ENCODE results near the gene ABCA7.

Gene ABCA7

DNA sequence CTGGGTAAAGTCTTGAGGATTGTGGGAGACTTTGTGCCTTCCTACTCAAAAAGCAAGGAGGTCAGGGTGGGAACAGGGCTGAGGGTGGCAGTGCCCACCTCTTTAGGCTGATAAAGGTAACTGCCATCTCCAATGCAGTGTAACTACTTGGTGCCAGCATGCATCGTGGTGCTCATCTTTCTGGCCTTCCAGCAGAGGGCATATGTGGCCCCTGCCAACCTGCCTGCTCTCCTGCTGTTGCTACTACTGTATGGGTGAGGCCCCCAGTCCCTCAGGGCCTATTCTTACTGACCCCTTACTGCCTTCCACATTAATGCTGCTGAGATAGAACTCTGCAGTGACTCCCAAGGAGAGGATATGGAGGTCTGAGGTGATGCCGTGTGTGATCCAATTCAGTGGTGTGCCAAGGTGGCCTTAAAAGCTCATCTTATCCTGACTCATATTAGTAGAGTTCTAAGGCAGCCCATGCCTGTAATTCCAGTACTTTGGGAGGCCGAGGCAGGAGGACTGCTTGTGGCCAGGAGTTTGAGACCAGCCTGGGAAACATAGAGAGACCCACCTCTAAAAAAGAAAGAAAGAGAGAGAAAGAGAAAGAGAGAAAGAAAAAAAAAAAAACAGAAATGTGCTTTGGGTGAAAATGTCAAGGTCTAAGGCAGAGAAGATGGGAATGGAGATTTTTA, 17.4 kb downstream of the ABCA7 start:
- DNase-seq (ENCODE audit: low spot score) = no peak

DNA sequence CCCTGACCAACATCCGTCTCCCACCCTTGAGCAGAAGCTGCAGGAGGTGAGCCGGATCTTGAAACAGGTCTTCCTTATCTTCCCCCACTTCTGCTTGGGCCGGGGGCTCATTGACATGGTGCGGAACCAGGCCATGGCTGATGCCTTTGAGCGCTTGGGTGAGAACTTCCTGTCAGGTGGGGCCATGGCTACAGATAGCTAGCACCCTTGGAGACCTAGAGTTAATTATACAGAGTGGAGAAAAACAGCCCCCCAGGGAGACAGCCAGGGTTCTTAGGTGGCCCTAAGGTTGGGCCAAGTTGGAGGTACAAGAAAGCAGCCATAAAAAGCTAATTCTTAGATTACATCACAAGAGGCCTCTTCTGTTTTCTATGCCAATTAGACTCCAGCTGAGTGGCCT, 18.2 kb downstream of the ABCA7 start:
- no peak for DNase-seq (ENCODE audit: low spot score)

DNA sequence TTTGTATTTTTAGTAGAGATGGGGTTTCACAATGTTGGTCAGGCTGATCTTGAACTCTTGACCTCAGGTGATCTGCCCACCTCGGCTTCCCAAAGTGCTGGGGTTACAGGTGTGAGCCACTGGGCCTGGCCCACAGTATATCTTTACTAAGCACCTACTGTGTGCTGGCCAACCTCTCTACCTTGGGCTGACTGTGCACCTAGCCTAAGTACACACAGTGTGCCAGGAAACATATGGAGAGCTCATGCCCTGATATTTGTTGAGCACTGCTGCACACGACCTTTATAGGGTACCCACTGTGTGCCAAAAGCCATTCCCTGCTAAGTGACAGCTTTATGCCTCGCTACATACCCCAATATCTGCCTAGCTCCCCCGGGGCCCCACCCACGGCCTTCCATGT, 20.8 kb downstream of the ABCA7 start:
- DNase-seq (ENCODE audit: low spot score) = no peak

DNA sequence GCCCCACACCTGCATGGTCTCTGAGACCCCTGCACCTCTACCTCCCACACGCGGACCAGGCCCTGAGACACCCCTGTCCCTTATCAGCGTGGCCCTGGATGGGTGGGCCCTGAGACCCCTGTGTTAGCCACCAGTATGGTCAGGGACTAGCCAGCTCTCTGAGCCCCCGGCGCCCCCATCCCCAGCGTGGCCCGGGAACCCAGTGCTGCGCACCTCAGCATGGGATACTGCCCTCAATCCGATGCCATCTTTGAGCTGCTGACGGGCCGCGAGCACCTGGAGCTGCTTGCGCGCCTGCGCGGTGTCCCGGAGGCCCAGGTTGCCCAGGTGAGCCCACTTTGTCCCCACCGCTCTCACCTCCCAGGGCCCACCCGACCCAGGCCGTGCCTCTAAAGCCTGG, 22.1 kb downstream of the ABCA7 start:
- DNase-seq (ENCODE audit: low spot score) = no peak

DNA sequence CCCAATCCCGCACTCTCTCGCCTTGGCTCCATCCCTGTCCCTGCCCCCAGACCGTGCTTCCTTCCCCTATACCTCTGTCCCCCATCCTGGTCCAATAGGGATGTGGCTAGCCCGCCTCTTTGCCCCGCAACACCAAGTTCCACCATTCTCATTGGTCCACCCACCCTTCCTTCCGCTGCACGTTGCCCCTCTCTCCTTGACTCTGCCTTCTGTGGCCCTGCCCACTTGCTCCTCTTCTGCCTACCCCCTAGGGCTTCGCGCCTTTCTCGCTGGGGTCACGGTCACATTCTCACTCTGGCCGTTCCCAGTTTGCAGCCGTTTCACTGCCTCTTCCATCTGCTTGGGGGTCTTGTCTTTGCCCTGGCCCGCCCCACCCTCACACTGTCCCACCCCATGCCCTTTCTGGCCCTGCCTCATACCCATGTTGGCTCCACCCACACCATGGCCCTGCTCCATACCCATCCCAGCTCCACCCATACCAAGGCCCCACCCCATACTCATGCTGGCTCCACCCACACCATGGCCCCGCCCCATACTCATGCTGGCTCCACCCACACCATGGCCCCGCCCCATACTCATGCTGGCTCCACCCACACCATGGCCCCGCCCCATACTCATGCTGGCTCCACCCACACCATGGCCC, 22.6 kb downstream of the ABCA7 start:
- DNase-seq (ENCODE audit: low spot score) = no peak

DNA sequence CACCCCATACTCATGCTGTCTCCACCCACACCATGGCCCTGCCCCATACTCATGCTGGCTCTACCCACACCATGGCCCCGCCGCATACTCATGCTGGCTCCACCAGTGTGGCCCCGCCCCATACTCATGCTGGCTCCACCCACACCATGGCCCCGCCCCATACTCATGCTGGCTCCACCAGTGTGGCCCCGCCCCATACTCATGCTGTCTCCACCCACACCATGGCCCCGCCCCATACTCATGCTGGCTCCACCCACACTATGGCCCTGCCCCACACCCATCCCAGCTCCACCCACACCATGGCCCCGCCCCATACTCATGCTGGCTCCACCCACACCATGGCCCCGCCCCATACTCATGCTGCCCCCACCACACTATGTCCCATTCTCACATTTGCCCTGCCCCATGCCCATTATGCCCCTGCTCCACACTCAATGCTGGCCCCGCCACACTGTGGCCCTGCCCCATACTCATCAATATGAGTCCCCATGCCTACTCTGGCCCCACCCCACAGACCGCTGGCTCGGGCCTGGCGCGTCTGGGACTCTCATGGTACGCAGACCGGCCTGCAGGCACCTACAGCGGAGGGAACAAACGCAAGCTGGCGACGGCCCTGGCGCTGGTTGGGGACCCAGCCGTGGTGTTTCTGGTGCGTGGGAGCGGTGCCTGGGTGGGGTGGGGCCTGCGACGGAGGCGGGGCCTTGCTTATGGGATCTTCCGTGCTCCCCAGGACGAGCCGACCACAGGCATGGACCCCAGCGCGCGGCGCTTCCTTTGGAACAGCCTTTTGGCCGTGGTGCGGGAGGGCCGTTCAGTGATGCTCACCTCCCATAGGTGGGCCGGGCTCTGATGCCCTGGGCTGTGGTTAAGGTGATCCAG, 23.4 kb downstream of the ABCA7 start:
- DNase-seq (ENCODE audit: low spot score) = no peak

DNA sequence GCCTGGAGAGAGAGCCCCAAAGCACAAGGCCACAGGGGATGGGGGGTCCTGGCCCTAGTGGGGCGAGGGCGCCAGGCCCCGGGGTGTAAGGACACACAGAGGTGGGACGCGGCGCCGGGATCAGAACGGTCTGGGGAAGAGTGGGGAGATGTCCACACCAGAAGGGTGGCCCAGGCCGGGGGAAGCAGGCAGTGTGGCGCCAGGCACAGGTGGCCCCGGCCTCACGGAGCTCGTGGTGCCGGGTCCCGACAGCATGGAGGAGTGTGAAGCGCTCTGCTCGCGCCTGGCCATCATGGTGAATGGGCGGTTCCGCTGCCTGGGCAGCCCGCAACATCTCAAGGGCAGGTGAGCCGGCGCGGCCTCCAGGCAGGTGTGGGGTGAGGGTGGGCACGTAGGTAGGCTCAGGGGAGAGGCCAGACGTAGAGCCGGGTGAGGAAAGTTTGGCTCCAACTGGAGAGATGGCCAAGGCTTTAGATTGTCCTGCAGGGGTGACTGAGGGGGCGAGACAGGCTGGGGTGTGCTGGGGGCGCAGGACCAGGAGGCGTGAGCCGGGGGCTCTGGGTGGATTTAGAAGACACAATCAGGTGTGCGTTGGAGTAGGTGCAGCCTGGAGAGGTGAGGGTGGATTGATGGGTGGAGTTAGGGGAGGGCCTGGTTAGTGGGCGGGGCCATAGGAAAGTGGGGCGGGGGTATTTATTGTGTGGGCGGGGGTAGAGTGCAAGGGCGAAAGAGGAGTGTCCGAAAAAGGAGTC, 24.2 kb downstream of the ABCA7 start:
- no peak for DNase-seq (ENCODE audit: low spot score)

DNA sequence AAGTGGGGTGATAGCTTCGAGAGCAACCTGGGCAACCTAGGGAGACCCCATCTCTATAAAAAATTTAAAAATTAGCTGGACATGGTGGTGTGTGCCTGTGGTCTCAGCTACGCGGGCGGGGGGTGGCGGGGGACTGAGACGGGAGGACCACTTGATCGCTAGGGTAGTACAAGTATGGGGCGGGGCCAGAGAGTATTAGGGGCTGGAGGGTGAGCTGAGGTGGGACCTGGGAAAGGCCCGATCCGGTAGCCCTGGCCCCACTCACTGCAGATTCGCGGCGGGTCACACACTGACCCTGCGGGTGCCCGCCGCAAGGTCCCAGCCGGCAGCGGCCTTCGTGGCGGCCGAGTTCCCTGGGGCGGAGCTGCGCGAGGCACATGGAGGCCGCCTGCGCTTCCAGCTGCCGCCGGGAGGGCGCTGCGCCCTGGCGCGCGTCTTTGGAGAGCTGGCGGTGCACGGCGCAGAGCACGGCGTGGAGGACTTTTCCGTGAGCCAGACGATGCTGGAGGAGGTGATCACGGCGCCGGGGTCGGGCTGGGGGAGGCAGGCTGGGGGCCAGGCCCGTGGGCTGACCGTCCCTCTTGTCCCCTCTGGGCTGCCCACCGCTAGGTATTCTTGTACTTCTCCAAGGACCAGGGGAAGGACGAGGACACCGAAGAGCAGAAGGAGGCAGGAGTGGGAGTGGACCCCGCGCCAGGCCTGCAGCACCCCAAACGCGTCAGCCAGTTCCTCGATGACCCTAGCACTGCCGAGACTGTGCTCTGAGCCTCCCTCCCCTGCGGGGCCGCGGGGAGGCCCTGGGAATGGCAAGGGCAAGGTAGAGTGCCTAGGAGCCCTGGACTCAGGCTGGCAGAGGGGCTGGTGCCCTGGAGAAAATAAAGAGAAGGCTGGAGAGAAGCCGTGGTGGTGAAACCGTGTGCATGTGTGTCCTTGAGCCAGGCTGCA, 25.0 kb downstream of the ABCA7 start:
- peak; percentile 59 for DNase-seq (ENCODE audit: low spot score)

DNA sequence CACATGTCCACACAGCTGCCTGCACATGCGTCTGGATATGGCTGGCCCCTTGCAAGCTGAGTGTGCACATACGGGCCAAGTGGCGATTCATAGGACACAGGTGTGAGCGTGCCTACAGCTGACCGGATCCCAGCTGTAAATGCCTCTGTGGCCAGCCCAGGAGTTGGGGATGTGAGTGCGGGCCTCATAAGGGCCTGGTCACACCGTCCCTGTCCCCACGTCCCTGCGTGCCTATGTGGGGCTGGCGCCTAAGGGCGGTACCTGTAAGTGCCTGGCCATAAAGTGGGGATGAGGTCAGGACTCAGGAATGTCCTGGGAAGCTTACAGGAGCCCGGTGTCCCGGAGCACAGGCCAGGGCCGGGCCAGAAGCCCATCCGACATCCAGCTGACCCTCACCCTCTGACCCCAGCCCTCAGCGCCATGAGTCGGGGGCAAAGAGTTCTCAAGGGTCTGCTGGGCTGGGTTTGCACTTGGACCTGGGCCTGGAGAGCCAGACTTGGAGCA, 25.8 kb downstream of the ABCA7 start:
- peak; percentile 73 for DNase-seq (ENCODE audit: low spot score)

DNA sequence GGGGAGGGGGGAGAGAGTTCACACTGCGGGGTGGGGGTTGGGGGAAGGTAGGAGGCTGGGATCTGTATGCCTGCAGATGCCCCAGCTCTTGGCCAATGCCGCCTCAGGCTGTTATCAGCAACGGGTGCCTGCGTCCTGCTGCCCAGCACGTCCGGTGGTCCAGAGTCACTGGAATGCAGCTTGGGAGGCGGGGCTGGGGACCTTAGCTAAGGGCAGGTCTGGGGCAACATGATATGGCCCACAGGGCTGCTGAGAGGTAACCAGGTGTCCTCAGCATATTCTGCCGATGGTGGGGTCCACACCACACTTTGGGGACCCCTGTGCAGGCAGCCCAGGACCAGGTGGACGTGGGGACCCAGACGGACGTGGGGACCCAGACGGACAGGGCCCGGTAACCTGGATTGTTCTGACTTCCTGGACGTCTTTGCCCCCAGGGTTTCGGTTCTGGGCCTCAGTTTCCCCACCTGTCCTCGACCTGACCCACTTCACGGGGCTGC, 26.4 kb downstream of the ABCA7 start:
- no peak for DNase-seq (ENCODE audit: low spot score)

DNA sequence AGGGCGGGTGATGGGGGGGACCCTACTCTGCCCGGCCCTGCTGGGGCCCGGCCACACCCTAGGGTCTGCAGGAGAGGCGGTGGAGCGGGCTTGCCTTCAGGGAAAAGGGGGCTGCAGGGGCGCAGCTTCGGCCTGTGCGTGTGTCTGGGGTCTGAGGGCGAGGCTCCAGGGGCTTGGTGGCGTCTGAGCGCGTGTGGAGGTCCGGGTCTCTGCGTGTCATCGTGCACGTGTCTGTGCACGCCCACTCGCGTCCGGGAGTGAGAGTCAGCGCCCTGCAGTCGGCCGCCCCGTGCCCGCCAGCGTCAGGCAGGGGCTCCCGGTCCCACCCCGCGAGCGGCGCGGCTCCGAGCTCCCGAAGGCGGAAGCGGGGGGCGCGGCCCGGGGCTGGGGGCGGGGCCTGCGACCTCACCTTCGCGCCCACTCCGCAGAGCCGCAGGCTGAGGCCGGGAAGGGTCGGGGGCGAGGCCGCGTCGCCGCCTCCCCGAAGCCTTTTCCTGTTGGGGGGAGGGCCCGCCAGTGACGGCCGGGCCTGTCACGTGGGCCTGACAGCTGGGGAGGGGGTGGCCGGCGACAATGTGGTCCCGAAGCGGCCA, 26.9 kb downstream of the ABCA7 start, which contains the start of gene ARHGAP45:
ARHGAP45 (plus strand) TSS at position 420 of the 593 bp plus-strand sequence. CDS start 239 bp downstream, outside the sequence.
- DNase-seq (ENCODE audit: low spot score) = no peak

DNA sequence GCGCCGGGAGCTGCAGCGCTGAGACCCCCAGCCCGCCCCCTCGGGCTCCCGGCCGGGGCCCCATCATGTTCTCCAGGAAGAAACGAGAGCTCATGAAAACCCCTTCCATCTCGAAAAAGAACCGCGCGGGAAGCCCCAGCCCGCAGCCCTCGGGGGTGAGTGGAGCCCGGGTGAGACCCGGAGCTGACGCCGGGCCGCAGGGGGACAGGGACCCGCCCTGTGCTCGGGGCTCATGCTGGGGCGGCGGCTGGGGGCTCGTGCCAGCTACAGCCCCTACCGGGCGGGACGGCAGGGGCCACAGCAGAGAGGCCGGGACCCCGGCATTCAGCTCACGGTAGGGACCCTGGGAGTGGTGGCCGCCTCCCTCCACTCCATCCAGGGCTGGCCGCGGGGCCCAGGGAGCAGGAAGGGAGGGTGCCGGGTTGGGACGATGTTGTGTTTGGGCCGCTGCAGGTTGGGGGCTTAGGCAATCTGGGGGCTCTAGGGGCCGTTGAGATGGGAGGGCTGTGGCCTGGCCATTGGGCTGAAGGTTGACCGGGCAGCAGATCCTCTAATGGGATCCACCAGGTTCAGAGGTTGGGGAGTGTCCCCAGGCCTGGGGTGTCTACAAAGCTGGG, 27.5 kb downstream of the ABCA7 start:
- DNase-seq (ENCODE audit: low spot score) = no peak

DNA sequence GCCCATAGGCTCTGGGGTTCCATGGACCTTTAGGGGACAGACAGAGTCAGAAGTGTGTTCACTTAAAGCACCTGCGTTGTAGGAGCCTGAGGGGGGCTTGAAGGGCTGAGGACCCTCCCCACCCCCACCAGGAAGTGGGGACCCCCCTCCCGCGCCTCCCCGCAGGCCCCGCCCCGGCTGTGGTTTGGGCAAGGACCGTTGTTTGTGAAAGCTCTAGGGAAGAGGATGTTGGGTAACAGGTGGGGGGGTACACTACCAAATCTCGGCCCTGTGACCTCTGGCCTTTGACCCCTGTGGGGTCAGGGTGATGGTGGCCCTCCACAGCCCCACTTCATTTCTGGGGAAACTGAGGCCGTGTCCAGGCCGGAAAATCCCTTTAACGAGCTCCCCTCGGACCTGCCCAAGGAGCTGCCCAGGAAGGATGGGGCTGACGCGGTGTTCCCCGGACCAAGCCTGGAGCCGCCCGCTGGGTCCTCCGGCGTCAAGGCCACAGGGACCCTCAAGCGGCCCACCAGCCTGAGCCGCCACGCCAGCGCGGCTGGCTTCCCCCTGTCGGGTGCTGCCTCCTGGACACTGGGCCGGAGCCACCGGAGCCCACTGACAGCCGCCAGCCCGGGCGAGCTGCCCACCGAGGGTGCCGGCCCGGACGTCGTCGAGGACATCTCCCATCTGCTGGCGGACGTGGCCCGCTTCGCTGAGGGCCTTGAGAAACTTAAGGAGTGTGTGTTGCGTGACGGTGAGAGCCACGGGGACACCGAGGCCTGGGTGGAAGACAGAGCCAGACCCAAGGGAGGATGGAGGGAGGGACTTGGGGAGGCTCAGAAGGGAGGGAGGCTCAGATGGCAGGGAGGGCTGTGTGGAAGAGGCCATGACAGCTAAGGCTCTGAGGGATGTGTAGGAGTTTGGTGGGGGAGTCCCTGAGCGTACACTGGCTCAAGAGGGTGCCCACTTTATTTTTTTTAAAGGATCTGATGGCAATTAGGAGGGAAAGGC, 28.4 kb downstream of the ABCA7 start:
- no peak for DNase-seq (ENCODE audit: low spot score)

DNA sequence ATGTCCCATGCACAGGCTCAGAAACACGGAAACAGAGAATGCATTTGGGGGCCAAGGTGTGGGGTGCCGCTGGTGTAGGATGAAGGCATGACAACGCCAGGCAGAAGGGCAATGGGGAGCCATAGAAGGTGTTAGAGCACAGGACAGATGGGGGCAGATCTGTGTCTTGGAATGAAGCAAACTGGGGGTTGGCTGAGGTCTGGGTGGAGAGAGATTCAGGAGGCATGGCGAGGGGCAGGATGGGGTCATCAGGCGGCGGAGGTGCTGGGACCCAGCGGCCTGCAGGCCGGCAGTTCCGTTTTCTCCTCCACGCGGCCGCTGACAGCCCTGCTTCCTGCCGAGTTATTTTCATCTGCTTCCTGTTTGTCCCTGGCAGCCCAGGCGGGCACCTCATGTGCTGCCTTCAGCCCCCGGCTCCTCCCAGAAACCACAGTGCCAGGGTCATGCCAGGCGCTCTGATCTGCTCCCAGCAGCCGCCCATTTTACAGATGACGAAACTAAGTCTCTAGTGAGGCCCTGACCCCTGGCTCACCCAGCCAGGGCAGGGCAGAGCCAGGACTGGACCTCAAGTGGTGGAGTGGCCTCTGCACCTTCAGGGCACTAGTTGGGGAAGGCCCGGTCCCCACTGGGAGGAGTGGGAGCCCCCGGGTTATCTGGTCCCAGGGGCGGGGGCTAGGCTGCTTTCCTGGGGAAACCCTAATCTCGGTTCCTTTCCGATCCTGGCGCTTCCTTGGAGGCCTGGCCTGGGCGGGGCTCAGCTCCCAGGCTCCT, 29.3 kb downstream of the ABCA7 start:
- no peak for DNase-seq (ENCODE audit: low spot score)

DNA sequence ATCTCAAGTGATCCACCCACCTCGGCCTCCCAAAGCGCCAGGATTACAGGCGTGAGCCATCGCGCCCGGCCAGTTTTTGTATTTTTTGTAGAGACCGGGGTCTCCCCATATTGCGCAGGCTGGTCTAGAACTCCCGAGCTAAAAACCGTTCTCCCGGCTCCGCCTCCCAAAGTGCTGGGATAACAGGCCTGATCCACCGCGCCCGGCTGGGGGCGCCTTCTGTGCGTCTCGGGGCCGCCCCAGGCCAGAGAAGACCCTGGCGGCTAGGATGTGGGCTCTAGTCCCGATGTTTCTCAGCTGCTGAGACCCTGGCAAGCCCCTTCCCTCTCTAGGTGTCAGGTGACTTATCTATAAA, 30.6 kb downstream of the ABCA7 start:
- no peak for DNase-seq (ENCODE audit: low spot score)

DNA sequence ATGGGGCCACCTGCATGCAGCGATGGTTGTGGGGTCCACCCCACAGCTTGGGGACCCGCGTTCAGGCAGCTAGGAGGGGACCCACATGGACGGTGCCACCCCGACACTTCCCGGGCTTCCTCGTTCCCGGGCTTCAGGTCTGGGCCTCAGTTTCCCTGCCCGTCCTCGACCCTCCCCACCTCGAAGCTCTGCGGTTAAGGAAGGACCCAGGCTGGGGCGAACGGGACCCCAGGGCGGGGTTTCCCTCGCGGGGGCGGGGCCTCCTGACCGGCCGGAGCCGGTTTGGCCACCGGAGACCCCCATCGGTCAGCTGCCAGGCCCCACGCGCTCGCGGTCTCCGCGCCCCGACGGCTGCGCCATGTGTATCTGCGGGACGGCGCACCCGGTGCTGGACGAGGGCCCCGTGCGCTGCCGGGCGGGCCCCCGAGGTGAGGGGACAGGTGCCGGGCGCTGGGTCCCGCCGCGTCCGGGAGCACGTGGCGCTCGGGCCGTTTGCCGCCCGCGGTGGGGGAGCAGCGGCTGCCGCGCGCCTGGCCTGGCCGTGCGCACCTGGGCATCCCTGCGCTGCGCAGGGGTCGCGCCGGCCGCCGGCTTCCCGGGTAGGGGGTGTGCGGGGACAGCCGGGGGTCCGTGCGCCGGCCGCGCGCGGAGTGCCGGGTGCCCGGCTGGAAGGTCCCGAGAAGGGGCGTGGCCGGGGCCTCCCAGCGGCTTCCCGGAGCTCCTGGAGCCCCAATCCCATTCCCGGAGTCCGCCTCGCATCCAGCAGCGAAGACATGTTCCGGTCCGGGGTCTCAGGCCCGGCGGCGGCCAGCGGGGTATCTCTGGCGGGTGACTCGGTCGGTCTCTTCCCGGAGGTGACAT, 31.3 kb downstream of the ABCA7 start:
- no peak for DNase-seq (ENCODE audit: low spot score)
